ENCODE data around the gene PRG2. TPM values are rescaled to one million over a fixed set of nuclear protein-coding genes. Genes with fewer than 3 reads are reported as not detected.

The PRG2 gene
- total and polyA plus RNA-seq, 9 of the 15 experiments (the other 6 are each of a cell fraction or from before 2014, with no cell fraction given): 1.8 to 78.0 (median 26.6) TPM

- H3K9ac ChIP-seq (ENCODE audit: insufficient read depth in 1 of 2, low read depth in 2 of 2, low read length in 2 of 2): peak overlapping the region; percentile 47 to 83
- ChIA-PET CTCF (ENCODE audit: low intra/inter-chr PET ratio) (no interaction called here), POLR2A (interaction anchor here (1.6 to 1.9 kb wide), 2 partner anchors 10 to 84 kb away, joined by 4 read pairs; no protein-coding TSS in a partner anchor)
- in situ Hi-C loops (cut with MboI): no loop called here
- peaks cover 19 to 60% of the 10 kb centered on the region in 2 experiments for H3K4me1 ChIP-seq (replicated peaks in 1 of 2; ENCODE audit: control insufficient read depth in 2 of 2, insufficient read depth in 2 of 2, low read length in 2 of 2)
- DNase-seq (ENCODE audit: extremely low read depth in 1 of 4, low spot score in 3 of 4) (no peak), ATAC-seq (no peak), FAIRE-seq (no peak)
- peak overlapping the region; percentile 24 for H3K27ac ChIP-seq (ENCODE audit: extremely low read depth, low read depth, low read length)
- TF ChIP-seq GATA2 (CRISPR knock-in tag; IDR thresholded peaks at IDR 0.05): no peak
- no peak for TF ChIP-seq HNRNPL (IDR thresholded peaks at IDR 0.05; ENCODE audit: low read depth, low read length)
- no peak for TF ChIP-seq ZNF57 (CRISPR knock-in tag; IDR thresholded peaks at IDR 0.05)
- no peak for TF ChIP-seq CSDE1 (IDR thresholded peaks at IDR 0.05)
- TF ChIP-seq RBM39 (optimal IDR thresholded peaks at IDR 0.05; ENCODE audit: low read depth, low read length): peak; percentile 29
- no peak for TF ChIP-seq ZBTB1 (CRISPR knock-in tag; IDR thresholded peaks at IDR 0.05; ENCODE audit: borderline replicate concordance, low read depth)
- TF ChIP-seq RBM17 (IDR thresholded peaks at IDR 0.05; ENCODE audit: borderline replicate concordance, low read depth, low read length): no peak
- TF ChIP-seq BMI1 (IDR thresholded peaks at IDR 0.05; ENCODE audit: low read length): no peak
- no peak for TF ChIP-seq ATF4 (CRISPR knock-in tag; IDR thresholded peaks at IDR 0.05)
- TF ChIP-seq ATF3 (IDR thresholded peaks at IDR 0.05): no peak
- TF ChIP-seq ATF3 (CRISPR knock-in tag; conservative IDR thresholded peaks at IDR 0.05): no peak
- no peak for TF ChIP-seq MEIS2 (IDR thresholded peaks at IDR 0.05; ENCODE audit: partially characterized antibody)
- TF ChIP-seq NELFE (IDR thresholded peaks at IDR 0.05; ENCODE audit: insufficient read depth, insufficient read length): no peak
- peak; percentile 51; the same call in 1 of the 2 replicates for TF ChIP-seq SPI1 (IDR thresholded peaks at IDR 0.05; ENCODE audit: borderline replicate concordance, low read depth, low read length)
- no peak for TF ChIP-seq ELK3 (CRISPR knock-in tag; IDR thresholded peaks at IDR 0.05)
- TF ChIP-seq ETV1 (tag; conservative IDR thresholded peaks at IDR 0.05; ENCODE audit: low read depth): no peak
- TF ChIP-seq CBX3 (IDR thresholded peaks at IDR 0.05; ENCODE audit: borderline replicate concordance in 1 of 2, low read length in 2 of 2): no peak
- TF ChIP-seq ZNF324 (CRISPR knock-in tag; IDR thresholded peaks at IDR 0.05): no peak
- no peak; the same call in 1 of the 2 replicates for TF ChIP-seq GABPA (tag; conservative IDR thresholded peaks at IDR 0.05; ENCODE audit: low read depth)
- no peak for TF ChIP-seq LARP7 (IDR thresholded peaks at IDR 0.05)
- peak; percentile 5 for TF ChIP-seq RBBP5 (IDR thresholded peaks at IDR 0.05; ENCODE audit: borderline replicate concordance, insufficient read depth, low read length, poor library complexity, severe bottlenecking)
- TF ChIP-seq NRF1 (conservative IDR thresholded peaks at IDR 0.05 in 1 of 2, IDR thresholded peaks at IDR 0.05 in 1 of 2): 0 out of 4 replicates have a peak, but pooled peaks of 1 of the 2 experiments have one; percentile 7
- TSS peak; percentile 69 for BruUV-seq (replicated peaks)
- H3K79me2 ChIP-seq (ENCODE audit: control insufficient read depth, insufficient read depth, low read length): peaks cover 1% of the 10 kb centered on the region; the same call in 2 of the 3 replicates
- WGBS (ENCODE audit: insufficient coverage, low coverage, missing lambda C conversion rate): 42% methylated on average over 5 of the region's 5 CpGs
- no peaks in the 10 kb centered on the region for H3K9me3 ChIP-seq (replicated peaks; ENCODE audit: control insufficient read depth, insufficient read depth, low read depth, low read length)
- intact Hi-C loops (cut with micrococcal nuclease): loop anchor here (2.0 kb wide), 1 partner anchor 25 kb away; no protein-coding TSS in a partner anchor
- peak overlapping the region; percentile 14 for H2AFZ ChIP-seq (ENCODE audit: low read depth, low read length)
- H3K36me3 ChIP-seq (ENCODE audit: control insufficient read depth, insufficient read depth, low read length): no peaks in the 10 kb centered on the region
- H3K4me3 ChIP-seq: no peak overlapping the region
- H3K4me2 ChIP-seq (ENCODE audit: insufficient read depth, low read length): peak overlapping the region; percentile 58
- H3K9me1 ChIP-seq (ENCODE audit: control insufficient read depth, insufficient read depth, low read length): no peaks in the 10 kb centered on the region
- no peaks in the 10 kb centered on the region for H4K20me1 ChIP-seq (replicated peaks; ENCODE audit: control insufficient read depth, insufficient read depth, low read length)
- no peaks in the 10 kb centered on the region for H3K27me3 ChIP-seq (ENCODE audit: control insufficient read depth in 2 of 2, insufficient read depth in 2 of 2, low read length in 2 of 2)
These were observed 41.7 kb upstream of the PRG2 start for GRCh38 chr11:57432149-57432561.

Measured in K562 (cell line).